ENCODE measurements around the gene SMC1A.

DNA sequence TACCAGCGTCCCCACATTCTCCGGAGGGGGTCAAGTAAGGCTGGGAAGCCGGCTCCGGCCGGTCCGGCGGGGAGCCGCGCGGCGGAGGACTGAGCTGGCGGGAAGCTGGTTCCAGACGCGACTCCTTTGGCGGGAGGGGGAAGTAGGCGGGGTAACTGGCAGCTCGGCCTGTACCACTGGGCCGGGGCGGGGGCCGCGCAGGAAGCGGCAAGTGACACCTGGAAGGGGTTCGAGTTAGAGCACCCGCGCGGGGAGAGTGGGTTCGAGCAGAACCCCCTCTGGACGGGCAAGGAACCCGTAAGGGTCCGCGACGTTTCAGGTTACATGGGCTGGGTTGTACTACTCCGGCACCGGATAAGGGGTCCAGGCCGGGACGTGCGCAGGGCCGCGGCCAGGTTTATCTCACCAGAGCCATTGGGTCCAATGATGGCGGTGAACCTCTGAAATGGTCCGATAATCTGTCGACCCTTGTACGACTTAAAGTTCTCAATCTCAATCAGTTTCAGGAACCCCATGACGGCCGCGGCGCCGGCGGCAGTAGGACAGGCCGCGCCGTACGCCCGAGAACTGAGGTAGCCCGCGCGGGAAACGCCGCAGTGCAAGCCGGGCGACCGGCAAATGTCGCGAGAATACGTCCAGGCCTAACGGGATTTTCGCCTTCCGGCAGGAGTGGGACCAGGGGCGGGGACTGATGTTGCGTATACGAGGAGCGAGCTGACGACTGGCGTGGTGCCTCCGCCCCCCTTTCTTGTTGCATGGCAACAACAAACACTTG is at the start of gene SMC1A:
- TF ChIP-seq, protein P1, sequence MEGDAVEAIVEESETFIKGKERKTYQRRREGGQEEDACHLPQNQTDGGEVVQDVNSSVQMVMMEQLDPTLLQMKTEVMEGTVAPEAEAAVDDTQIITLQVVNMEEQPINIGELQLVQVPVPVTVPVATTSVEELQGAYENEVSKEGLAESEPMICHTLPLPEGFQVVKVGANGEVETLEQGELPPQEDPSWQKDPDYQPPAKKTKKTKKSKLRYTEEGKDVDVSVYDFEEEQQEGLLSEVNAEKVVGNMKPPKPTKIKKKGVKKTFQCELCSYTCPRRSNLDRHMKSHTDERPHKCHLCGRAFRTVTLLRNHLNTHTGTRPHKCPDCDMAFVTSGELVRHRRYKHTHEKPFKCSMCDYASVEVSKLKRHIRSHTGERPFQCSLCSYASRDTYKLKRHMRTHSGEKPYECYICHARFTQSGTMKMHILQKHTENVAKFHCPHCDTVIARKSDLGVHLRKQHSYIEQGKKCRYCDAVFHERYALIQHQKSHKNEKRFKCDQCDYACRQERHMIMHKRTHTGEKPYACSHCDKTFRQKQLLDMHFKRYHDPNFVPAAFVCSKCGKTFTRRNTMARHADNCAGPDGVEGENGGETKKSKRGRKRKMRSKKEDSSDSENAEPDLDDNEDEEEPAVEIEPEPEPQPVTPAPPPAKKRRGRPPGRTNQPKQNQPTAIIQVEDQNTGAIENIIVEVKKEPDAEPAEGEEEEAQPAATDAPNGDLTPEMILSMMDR (optimal IDR thresholded peaks at IDR 0.05 in 1 of 3, IDR thresholded peaks at IDR 0.05 in 1 of 3, conservative IDR thresholded peaks at IDR 0.05 in 1 of 3; ENCODE audit: extremely low read depth in 1 of 3, insufficient read depth in 2 of 3, low read length in 3 of 3): no peak
- no peak for TF ChIP-seq EZH2 (IDR thresholded peaks at IDR 0.05; ENCODE audit: low read length)

Data from keratinocyte (primary cell).